ENCODE results near the gene SBNO2. TPM values are rescaled to one million over a fixed set of nuclear protein-coding genes. Genes with fewer than 3 reads are reported as not detected.

The SBNO2 gene
- total and polyA plus RNA-seq, 4 donors = 2.2 to 25.0 (median 15.0) TPM

DNA sequence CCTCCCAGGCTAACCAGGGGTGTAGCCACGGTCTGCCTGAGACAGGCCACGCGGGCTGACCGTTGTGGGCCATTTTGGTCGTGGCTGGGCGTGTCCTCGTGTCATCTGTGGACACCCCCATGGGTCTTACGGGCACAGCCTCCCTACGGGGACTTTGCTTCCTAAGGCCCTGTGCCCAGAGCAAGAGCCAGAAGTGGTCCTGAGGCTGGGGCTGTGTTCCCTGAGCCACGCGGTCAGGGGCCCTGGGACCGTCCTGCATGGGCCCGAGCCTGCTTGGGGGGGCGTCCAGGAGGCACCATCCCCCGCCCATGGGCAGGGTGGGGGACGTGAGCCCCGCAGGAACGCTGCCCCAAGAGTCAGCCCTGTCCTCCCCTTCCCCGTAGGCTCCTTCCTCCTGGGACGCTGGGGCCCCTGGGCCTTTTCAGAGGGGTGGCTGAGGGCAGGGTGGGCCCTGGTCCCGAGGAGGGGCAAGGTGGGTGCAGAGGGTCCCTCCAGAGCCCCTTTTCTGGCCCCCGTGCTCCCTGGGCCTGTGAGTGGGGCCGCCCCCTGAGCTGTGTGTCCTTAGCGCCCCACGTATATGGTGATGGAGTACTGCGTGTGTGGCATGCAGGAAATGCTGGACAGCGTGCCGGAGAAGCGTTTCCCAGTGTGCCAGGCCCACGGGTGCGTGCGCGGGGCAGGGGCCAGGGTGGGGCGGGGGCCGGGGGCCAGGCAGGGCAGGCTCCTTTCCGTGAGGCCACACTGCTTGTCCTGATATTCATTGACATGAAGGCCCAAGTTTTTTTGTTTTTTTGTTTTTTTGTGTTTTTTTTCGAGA, 44.9 kb upstream of the SBNO2 start:
- Histone ChIP-seq H3K4me1 (ENCODE audit: control insufficient read depth in 4 of 4, insufficient read depth in 4 of 4, low read length in 3 of 4) (peaks cover 13 to 25% (median 20%) of the 10 kb centered on the region in 4 donors), H3K9ac (ENCODE audit: low read depth in 1 of 2, low read length in 2 of 2) (no peak overlapping the region), H3K4me3 (ENCODE audit: low read depth in 1 of 3, low read length in 3 of 3) (no peak overlapping the region), H3K9me3 (ENCODE audit: control insufficient read depth in 4 of 4, low read length in 3 of 4) (no peaks in the 10 kb centered on the region), H3K36me3 (ENCODE audit: control insufficient read depth in 4 of 4, insufficient read depth in 3 of 4, low read depth in 1 of 4, low read length in 3 of 4) (peaks cover 0 to 13% (median 9%) of the 10 kb centered on the region in 4 donors), H3K27me3 (ENCODE audit: control insufficient read depth in 4 of 4, insufficient read depth in 4 of 4, low read length in 3 of 4) (no peaks in the 10 kb centered on the region), H3K27ac (ENCODE audit: low read depth in 1 of 2, low read length in 2 of 2) (peak overlapping the region; percentile 28 to 57)
- TF ChIP-seq, protein P1, sequence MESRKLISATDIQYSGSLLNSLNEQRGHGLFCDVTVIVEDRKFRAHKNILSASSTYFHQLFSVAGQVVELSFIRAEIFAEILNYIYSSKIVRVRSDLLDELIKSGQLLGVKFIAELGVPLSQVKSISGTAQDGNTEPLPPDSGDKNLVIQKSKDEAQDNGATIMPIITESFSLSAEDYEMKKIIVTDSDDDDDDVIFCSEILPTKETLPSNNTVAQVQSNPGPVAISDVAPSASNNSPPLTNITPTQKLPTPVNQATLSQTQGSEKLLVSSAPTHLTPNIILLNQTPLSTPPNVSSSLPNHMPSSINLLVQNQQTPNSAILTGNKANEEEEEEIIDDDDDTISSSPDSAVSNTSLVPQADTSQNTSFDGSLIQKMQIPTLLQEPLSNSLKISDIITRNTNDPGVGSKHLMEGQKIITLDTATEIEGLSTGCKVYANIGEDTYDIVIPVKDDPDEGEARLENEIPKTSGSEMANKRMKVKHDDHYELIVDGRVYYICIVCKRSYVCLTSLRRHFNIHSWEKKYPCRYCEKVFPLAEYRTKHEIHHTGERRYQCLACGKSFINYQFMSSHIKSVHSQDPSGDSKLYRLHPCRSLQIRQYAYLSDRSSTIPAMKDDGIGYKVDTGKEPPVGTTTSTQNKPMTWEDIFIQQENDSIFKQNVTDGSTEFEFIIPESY (IDR thresholded peaks at IDR 0.05) = no peak
- TF ChIP-seq REST (IDR thresholded peaks at IDR 0.05) = no peak
- no peak for TF ChIP-seq EGR1 (IDR thresholded peaks at IDR 0.05; ENCODE audit: low read depth in 2 of 2)
- no peak for TF ChIP-seq RAD21 (IDR thresholded peaks at IDR 0.05)
- TF ChIP-seq GABPA (IDR thresholded peaks at IDR 0.05 in 1 of 2, conservative IDR thresholded peaks at IDR 0.05 in 1 of 2) = no peak
- TF ChIP-seq, protein P2, sequence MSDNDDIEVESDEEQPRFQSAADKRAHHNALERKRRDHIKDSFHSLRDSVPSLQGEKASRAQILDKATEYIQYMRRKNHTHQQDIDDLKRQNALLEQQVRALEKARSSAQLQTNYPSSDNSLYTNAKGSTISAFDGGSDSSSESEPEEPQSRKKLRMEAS (IDR thresholded peaks at IDR 0.05) = no peak
- TF ChIP-seq NR2F2 (IDR thresholded peaks at IDR 0.05) = no peak
- no peak for TF ChIP-seq CTCF (IDR thresholded peaks at IDR 0.05; ENCODE audit: low read depth, low read length, missing input control)
- TF ChIP-seq ATF3 (IDR thresholded peaks at IDR 0.05) = no peak
- TF ChIP-seq HNF4G (IDR thresholded peaks at IDR 0.05) = no peak
- TF ChIP-seq RXRA (IDR thresholded peaks at IDR 0.05) = no peak
- no peak for TF ChIP-seq HNF4A (conservative IDR thresholded peaks at IDR 0.05)
- TF ChIP-seq SP1 (IDR thresholded peaks at IDR 0.05) = no peak
- 91% methylated on average over 37 of the region's 37 CpGs for WGBS
- no peak for DNase-seq (ENCODE audit: low spot score)

- no peak for TF ChIP-seq FOXA2 (IDR thresholded peaks at IDR 0.05)
- TF ChIP-seq, protein P1 (IDR thresholded peaks at IDR 0.05) = no peak
- no peak for TF ChIP-seq JUND (IDR thresholded peaks at IDR 0.05)
- no peak for TF ChIP-seq CTCF (IDR thresholded peaks at IDR 0.05; ENCODE audit: low read depth, low read length, missing input control)
- TF ChIP-seq SP1 (IDR thresholded peaks at IDR 0.05) = no peak
- TF ChIP-seq RAD21 (IDR thresholded peaks at IDR 0.05) = no peak
- TF ChIP-seq TAF1 (conservative IDR thresholded peaks at IDR 0.05) = no peak
- TF ChIP-seq RXRA (IDR thresholded peaks at IDR 0.05) = no peak
- Histone ChIP-seq H3K27ac (ENCODE audit: low read depth in 1 of 2, low read length in 2 of 2) (no peak overlapping the region), H3K4me1 (ENCODE audit: control insufficient read depth in 4 of 4, insufficient read depth in 4 of 4, low read length in 3 of 4) (peaks cover 13 to 34% (median 26%) of the 10 kb centered on the region in 4 donors), H3K9me3 (ENCODE audit: control insufficient read depth in 4 of 4, low read length in 3 of 4) (no peaks in the 10 kb centered on the region), H3K27me3 (ENCODE audit: control insufficient read depth in 4 of 4, insufficient read depth in 4 of 4, low read length in 3 of 4) (no peaks in the 10 kb centered on the region), H3K9ac (ENCODE audit: low read depth in 1 of 2, low read length in 2 of 2) (no peak overlapping the region), H3K4me3 (ENCODE audit: low read depth in 1 of 3, low read length in 3 of 3) (no peak overlapping the region), H3K36me3 (ENCODE audit: control insufficient read depth in 4 of 4, insufficient read depth in 3 of 4, low read depth in 1 of 4, low read length in 3 of 4) (peaks cover 0 to 9% (median 6%) of the 10 kb centered on the region in 4 donors)
- 91% methylated on average over 15 of the region's 15 CpGs for WGBS
- no peak for DNase-seq (ENCODE audit: low spot score)
Observed at GRCh38 chr19:1217366-1217765, 43.3 kb upstream of the SBNO2 start.

Data from liver (tissue), 9 donors.